A549 (cell line): ENCODE results near the gene USP46. TPM values are rescaled to one million over a fixed set of nuclear protein-coding genes. Genes with fewer than 3 reads are reported as not detected.

Source experiments
- ATAC-seq, 2 experiments: fragments of 200-7000 bp in 1 of 2; fragments of >200 bp in 1 of 2; cut with Nextera tagmentation in 1 of 2; cut with Tn5 transposase in 1 of 2; 3 replicates each; pipeline versions ENCODE4 v1.8.0 to v1.9.1; 2018 to 2020; ENCODE audit warnings: mild to moderate bottlenecking in 1 of 2, moderate library complexity in 1 of 2
- CTCF ChIA-PET: fragments of 300-600 bp; sonication (Branson Sonifier 250); formaldehyde crosslinking; extraction: SDS; loops from one replicate; lab custom pipeline; 2021; ENCODE audit warnings: antibody characterized with exemption, inconsistent platforms; lab: Yijun Ruan, JAX
- POLR2A ChIA-PET: fragments of 350-600 bp; formaldehyde crosslinking; extraction: SDS; loops from one replicate; lab custom pipeline; 2021; ENCODE audit warnings: antibody characterized with exemption, inconsistent platforms; lab: Yijun Ruan, JAX
- DNase-seq, 2 experiments: peaks; one replicate each; pipeline versions ENCODE4 v3.0.0 to v3.0.0-alpha.2; 2011 to 2016; ENCODE audit warnings: low read depth in 1 of 2, low spot score in 1 of 2
- FAIRE-seq: peaks from 2 replicates; lab custom pipeline; 2011; peaks lifted over from hg19 to GRCh38; lab: Jason Lieb, UNC
- H3K27ac ChIP-seq, 2 experiments: fragments of >200 bp; sonication (Bioruptor Twin); formaldehyde crosslinking; 3 replicates each; pipeline ENCODE4 v1.5.1; 2016 to 2017
- H3K4me1 ChIP-seq: fragments of >200 bp; sonication (Bioruptor Twin); formaldehyde crosslinking; 3 replicates; pipeline ENCODE4 v1.6.1; 2016
- H3K4me2 ChIP-seq: fragments of >200 bp; sonication (Bioruptor Twin); formaldehyde crosslinking; 3 replicates; pipeline ENCODE4 v1.6.1; 2016
- H3K4me3 ChIP-seq: fragments of >200 bp; sonication (Bioruptor Twin); formaldehyde crosslinking; 3 replicates; pipeline ENCODE4 v1.5.1; 2016
- H3K9me3 ChIP-seq: fragments of >200 bp; sonication (Bioruptor Twin); formaldehyde crosslinking; 3 replicates; pipeline ENCODE4 v1.6.1; 2016
- ATOH8 ChIP-seq: fragments of 250-450 bp; sonication (Bioruptor Pico); IDR thresholded peaks from 2 replicates; pipeline ENCODE4 v1.5.0; 2020; ENCODE audit warnings: low read depth, mild to moderate bottlenecking, moderate library complexity
- CBX2 ChIP-seq: fragments of 200-600 bp; sonication (generic); IDR thresholded peaks from 2 replicates; pipeline ENCODE4 v1.6.1; 2016; ENCODE audit warnings: low read depth, mild to moderate bottlenecking, borderline replicate concordance
- CEBPB ChIP-seq, 2 experiments: fragments of >200 bp in 1 of 2; sonication (Bioruptor Twin) in 1 of 2; formaldehyde crosslinking in 1 of 2; IDR thresholded peaks; 2 replicates each; pipeline ENCODE4 v1.6.1; 2012 to 2016
- CHD2 ChIP-seq: fragments of 150-350 bp; IDR thresholded peaks from 2 replicates; pipeline ENCODE4 v1.6.1; 2014; ENCODE audit warnings: low read length; ENCODE audit not compliant: partially characterized antibody
- EHMT2 ChIP-seq: fragments of 200-600 bp; sonication (generic); IDR thresholded peaks from 2 replicates; pipeline ENCODE4 v1.6.1; 2016; ENCODE audit warnings: antibody characterized with exemption, low read depth, mild to moderate bottlenecking, moderate library complexity
- FOSB ChIP-seq: fragments of 250-450 bp; sonication (Bioruptor Pico); IDR thresholded peaks from 2 replicates; pipeline ENCODE4 v1.5.0; 2020; ENCODE audit warnings: mild to moderate bottlenecking, moderate library complexity
- FOSL2 ChIP-seq, 2 experiments: fragments of 450-650 bp in 1 of 2; fragments of >200 bp in 1 of 2; sonication (Bioruptor Twin) in 1 of 2; formaldehyde crosslinking; IDR thresholded peaks; 2 replicates each; pipeline versions ENCODE4 v1.5.0 to v1.6.1; 2016 to 2020; ENCODE audit warnings: mild to moderate bottlenecking in 1 of 2, moderate library complexity in 1 of 2
- FOXS1 ChIP-seq: fragments of 250-450 bp; sonication (Bioruptor Pico); IDR thresholded peaks from 2 replicates; pipeline ENCODE4 v1.5.0; 2020; ENCODE audit warnings: mild to moderate bottlenecking, moderate library complexity
- HOXB13 ChIP-seq: fragments of 250-450 bp; sonication (Bioruptor Pico); IDR thresholded peaks from 2 replicates; pipeline ENCODE4 v1.5.0; 2020; ENCODE audit warnings: low read depth, mild to moderate bottlenecking, moderate library complexity
- HOXB5 ChIP-seq: fragments of 250-450 bp; sonication (Bioruptor Pico); IDR thresholded peaks from 2 replicates; pipeline ENCODE4 v1.5.0; 2020; ENCODE audit warnings: mild to moderate bottlenecking, moderate library complexity
- KDM1A ChIP-seq: fragments of 200-600 bp; sonication (generic); IDR thresholded peaks from 2 replicates; pipeline ENCODE4 v1.6.1; 2016; ENCODE audit warnings: low read depth, mild to moderate bottlenecking
- MAX ChIP-seq: IDR thresholded peaks from 2 replicates; pipeline ENCODE4 v1.6.1; 2012
- MYC ChIP-seq: IDR thresholded peaks from 2 replicates; pipeline ENCODE4 v1.6.1; 2012; ENCODE audit warnings: mild to moderate bottlenecking, inconsistent platforms, low read length, improper control_type of control experiment, borderline replicate concordance
- RAD21 ChIP-seq, 2 experiments: fragments of >200 bp in 1 of 2; sonication (Bioruptor Twin) in 1 of 2; formaldehyde crosslinking in 1 of 2; IDR thresholded peaks in 1 of 2; conservative IDR thresholded peaks in 1 of 2; 2 replicates in 1 of 2; 3 replicates in 1 of 2; pipeline ENCODE4 v1.6.1; 2012 to 2018; ENCODE audit warnings: inconsistent platforms in 1 of 2
- RARB ChIP-seq: fragments of 250-450 bp; sonication (Bioruptor Pico); IDR thresholded peaks from 2 replicates; pipeline ENCODE4 v1.8.0; 2021; ENCODE audit warnings: mild to moderate bottlenecking, moderate library complexity
- RFX5 ChIP-seq: fragments of 450-650 bp; IDR thresholded peaks from 2 replicates; pipeline ENCODE4 v1.7.1; 2014; ENCODE audit warnings: antibody characterized with exemption, mild to moderate bottlenecking, moderate library complexity
- SMC3 ChIP-seq: fragments of >200 bp; sonication (Bioruptor Twin); formaldehyde crosslinking; IDR thresholded peaks from 3 replicates; pipeline ENCODE4 v1.6.1; 2018; ENCODE audit warnings: inconsistent platforms
- TFCP2L1 ChIP-seq: fragments of 250-450 bp; sonication (Bioruptor Pico); IDR thresholded peaks from 2 replicates; pipeline ENCODE4 v1.5.0; 2021; ENCODE audit warnings: mild to moderate bottlenecking
- ZC3H11A ChIP-seq: fragments of 450-650 bp; IDR thresholded peaks from 2 replicates; pipeline ENCODE4 v1.6.1; 2014; ENCODE audit warnings: antibody characterized with exemption, mild to moderate bottlenecking
- ZFP36 ChIP-seq: fragments of 450-650 bp; IDR thresholded peaks from 2 replicates; pipeline ENCODE4 v1.6.1; 2014; ENCODE audit warnings: borderline replicate concordance; ENCODE audit not compliant: partially characterized antibody
- ZNF302 ChIP-seq: fragments of 250-450 bp; sonication (Bioruptor Pico); IDR thresholded peaks from 2 replicates; pipeline ENCODE4 v1.9.0; 2021; ENCODE audit warnings: inconsistent platforms, mild to moderate bottlenecking, moderate library complexity
- WGBS: methylation state at CpG from one replicate; pipeline ENCODE4 v1.1.6; 2017; ENCODE audit errors: missing lambda C conversion rate; 5-methylcytosine and 5-hydroxymethylcytosine counted together
- polyA plus RNA-seq, 4 experiments: library from polyadenylated mRNA; depleted of rRNA in 3 of 4; stranded (reverse); fragments of >200 nt; fragmentation: RNase III in 1 of 4; extraction: RNeasy Plus Mini Kit Qiagen cat#74134 plus additional on column Dnase treatment in 1 of 4; gene quantifications; 2 replicates in 3 of 4; 3 replicates in 1 of 4; pipeline ENCODE4 v1.2.3, GENCODE V29; 2011 to 2017
- TF ChIP-seq, protein P1 (sequence below): IDR thresholded peaks from 2 replicates; pipeline ENCODE4 v1.6.1; 2012
- TF ChIP-seq, protein P2 (sequence below): fragments of >200 bp; sonication (Bioruptor Twin); formaldehyde crosslinking; IDR thresholded peaks from 3 replicates; pipeline ENCODE4 v1.6.1; 2016
- TF ChIP-seq, protein P3 (sequence below): fragments of >200 bp; sonication (Bioruptor Twin); formaldehyde crosslinking; IDR thresholded peaks from 3 replicates; pipeline ENCODE4 v1.5.1; 2016
- TF ChIP-seq, protein P4 (sequence below): fragments of 200-600 bp; sonication (generic); IDR thresholded peaks from 2 replicates; pipeline ENCODE4 v1.6.1; 2016; ENCODE audit warnings: antibody characterized with exemption, mild to moderate bottlenecking, moderate library complexity

USP46 gene
- polyA plus RNA-seq, 2 of the 4 experiments (the other 2 are of a cell fraction), result 5.6 to 15.9 TPM

- TF ChIP-seq RAD21 (conservative IDR thresholded peaks at IDR 0.05 in 1 of 2, IDR thresholded peaks at IDR 0.05 in 1 of 2), result no peak
- TF ChIP-seq HOXB5, result no peak
- TF ChIP-seq FOSB, result no peak
- TF ChIP-seq, protein P1, sequence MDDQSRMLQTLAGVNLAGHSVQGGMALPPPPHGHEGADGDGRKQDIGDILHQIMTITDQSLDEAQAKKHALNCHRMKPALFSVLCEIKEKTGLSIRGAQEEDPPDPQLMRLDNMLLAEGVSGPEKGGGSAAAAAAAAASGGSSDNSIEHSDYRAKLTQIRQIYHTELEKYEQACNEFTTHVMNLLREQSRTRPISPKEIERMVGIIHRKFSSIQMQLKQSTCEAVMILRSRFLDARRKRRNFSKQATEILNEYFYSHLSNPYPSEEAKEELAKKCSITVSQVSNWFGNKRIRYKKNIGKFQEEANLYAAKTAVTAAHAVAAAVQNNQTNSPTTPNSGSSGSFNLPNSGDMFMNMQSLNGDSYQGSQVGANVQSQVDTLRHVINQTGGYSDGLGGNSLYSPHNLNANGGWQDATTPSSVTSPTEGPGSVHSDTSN, result no peak
- no peak for TF ChIP-seq MYC
- no peak for TF ChIP-seq EHMT2
- TF ChIP-seq, all 56 proteins: peak for 0
Measured at GRCh38 chr4:52628543-52628942, 30.6 kb downstream of the USP46 start (continued).

- H3K4me2 ChIP-seq, result no peak overlapping the region
- FAIRE-seq (no peak), DNase-seq (no peak)
- H3K27ac ChIP-seq, result no peak overlapping the region
- POLR2A ChIA-PET, result no interaction called here
- no peak for TF ChIP-seq SMC3
- TF ChIP-seq RFX5, result no peak
- TF ChIP-seq ATOH8, result no peak
- no peak for TF ChIP-seq FOXS1 (CRISPR knock-in tag)
- no peak for TF ChIP-seq TFCP2L1 (CRISPR knock-in tag)
- TF ChIP-seq HOXB13 (CRISPR knock-in tag), result no peak
- no peak for TF ChIP-seq ZNF302 (CRISPR knock-in tag)
- TF ChIP-seq, all 56 proteins: peak for 0
- CTCF ChIA-PET, result no interaction called here
- 98% methylated on average over 6 of the region's 7 CpGs for WGBS
- no peaks in the 10 kb centered on the region for H3K4me1 ChIP-seq
- no peak for ATAC-seq
- H3K4me3 ChIP-seq, result no peak overlapping the region
- H3K9me3 ChIP-seq, result no peaks in the 10 kb centered on the region
Measured at GRCh38 chr4:52627876-52628275, 31.2 kb downstream of the USP46 start.

DNA sequence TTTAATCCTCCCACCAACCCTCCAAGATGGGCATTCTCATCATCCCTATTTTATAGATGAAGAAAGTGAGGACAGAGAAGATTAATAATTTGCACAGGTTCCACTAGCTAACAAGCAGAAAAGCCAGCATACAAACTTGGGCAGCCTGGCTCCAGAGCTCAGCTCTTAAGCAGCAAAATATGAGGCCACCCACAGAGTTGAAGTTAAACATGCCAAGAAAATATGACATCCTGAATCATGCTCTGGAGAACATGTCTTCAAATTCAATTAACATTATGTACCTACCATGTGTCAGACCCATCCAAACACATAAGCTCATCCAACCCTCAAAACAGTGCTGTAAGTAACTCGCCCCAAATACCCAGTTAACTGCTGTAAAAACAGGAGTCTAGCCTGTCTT, 33.9 kb downstream of the USP46 start:
- ChIA-PET CTCF (no interaction called here), POLR2A (interaction anchor here (0.6 kb wide), 1 partner anchor 9 kb away, joined by 3 read pairs; no protein-coding TSS in a partner anchor)
- H3K4me3 ChIP-seq, result no peak overlapping the region
- DNase-seq (no peak), FAIRE-seq (no peak), ATAC-seq (no peak)
- no peaks in the 10 kb centered on the region for H3K9me3 ChIP-seq
- no peak overlapping the region for H3K4me2 ChIP-seq
- H3K4me1 ChIP-seq, result no peaks in the 10 kb centered on the region
- no peak overlapping the region for H3K27ac ChIP-seq
- no peak for TF ChIP-seq MAX
- TF ChIP-seq ZFP36, result no peak
- TF ChIP-seq CBX2, result no peak
- TF ChIP-seq RFX5, result no peak
- TF ChIP-seq CEBPB (IDR thresholded peaks at IDR 0.05), result no peak
- TF ChIP-seq FOSL2 (IDR thresholded peaks at IDR 0.05), result no peak
- no peak for TF ChIP-seq FOSL2 (CRISPR knock-in tag; IDR thresholded peaks at IDR 0.05)
- TF ChIP-seq, protein P2, sequence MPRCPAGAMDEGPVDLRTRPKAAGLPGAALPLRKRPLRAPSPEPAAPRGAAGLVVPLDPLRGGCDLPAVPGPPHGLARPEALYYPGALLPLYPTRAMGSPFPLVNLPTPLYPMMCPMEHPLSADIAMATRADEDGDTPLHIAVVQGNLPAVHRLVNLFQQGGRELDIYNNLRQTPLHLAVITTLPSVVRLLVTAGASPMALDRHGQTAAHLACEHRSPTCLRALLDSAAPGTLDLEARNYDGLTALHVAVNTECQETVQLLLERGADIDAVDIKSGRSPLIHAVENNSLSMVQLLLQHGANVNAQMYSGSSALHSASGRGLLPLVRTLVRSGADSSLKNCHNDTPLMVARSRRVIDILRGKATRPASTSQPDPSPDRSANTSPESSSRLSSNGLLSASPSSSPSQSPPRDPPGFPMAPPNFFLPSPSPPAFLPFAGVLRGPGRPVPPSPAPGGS, result no peak
- TF ChIP-seq TFCP2L1 (CRISPR knock-in tag), result no peak
- TF ChIP-seq, protein P3, sequence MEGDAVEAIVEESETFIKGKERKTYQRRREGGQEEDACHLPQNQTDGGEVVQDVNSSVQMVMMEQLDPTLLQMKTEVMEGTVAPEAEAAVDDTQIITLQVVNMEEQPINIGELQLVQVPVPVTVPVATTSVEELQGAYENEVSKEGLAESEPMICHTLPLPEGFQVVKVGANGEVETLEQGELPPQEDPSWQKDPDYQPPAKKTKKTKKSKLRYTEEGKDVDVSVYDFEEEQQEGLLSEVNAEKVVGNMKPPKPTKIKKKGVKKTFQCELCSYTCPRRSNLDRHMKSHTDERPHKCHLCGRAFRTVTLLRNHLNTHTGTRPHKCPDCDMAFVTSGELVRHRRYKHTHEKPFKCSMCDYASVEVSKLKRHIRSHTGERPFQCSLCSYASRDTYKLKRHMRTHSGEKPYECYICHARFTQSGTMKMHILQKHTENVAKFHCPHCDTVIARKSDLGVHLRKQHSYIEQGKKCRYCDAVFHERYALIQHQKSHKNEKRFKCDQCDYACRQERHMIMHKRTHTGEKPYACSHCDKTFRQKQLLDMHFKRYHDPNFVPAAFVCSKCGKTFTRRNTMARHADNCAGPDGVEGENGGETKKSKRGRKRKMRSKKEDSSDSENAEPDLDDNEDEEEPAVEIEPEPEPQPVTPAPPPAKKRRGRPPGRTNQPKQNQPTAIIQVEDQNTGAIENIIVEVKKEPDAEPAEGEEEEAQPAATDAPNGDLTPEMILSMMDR, result no peak
- TF ChIP-seq FOXS1 (CRISPR knock-in tag), result no peak
- TF ChIP-seq MYC, result no peak
- TF ChIP-seq KDM1A, result no peak
- no peak for TF ChIP-seq ZC3H11A
- TF ChIP-seq CHD2, result no peak
- TF ChIP-seq, protein P4, sequence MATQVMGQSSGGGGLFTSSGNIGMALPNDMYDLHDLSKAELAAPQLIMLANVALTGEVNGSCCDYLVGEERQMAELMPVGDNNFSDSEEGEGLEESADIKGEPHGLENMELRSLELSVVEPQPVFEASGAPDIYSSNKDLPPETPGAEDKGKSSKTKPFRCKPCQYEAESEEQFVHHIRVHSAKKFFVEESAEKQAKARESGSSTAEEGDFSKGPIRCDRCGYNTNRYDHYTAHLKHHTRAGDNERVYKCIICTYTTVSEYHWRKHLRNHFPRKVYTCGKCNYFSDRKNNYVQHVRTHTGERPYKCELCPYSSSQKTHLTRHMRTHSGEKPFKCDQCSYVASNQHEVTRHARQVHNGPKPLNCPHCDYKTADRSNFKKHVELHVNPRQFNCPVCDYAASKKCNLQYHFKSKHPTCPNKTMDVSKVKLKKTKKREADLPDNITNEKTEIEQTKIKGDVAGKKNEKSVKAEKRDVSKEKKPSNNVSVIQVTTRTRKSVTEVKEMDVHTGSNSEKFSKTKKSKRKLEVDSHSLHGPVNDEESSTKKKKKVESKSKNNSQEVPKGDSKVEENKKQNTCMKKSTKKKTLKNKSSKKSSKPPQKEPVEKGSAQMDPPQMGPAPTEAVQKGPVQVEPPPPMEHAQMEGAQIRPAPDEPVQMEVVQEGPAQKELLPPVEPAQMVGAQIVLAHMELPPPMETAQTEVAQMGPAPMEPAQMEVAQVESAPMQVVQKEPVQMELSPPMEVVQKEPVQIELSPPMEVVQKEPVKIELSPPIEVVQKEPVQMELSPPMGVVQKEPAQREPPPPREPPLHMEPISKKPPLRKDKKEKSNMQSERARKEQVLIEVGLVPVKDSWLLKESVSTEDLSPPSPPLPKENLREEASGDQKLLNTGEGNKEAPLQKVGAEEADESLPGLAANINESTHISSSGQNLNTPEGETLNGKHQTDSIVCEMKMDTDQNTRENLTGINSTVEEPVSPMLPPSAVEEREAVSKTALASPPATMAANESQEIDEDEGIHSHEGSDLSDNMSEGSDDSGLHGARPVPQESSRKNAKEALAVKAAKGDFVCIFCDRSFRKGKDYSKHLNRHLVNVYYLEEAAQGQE, result no peak
- TF ChIP-seq RARB (CRISPR knock-in tag), result no peak
- TF ChIP-seq EHMT2, result no peak
- WGBS, result 100% methylated on average over 1 of the region's 1 CpG
